GM18873 (cell line): ENCODE results near the gene INSL3.
"Not testable (repeated sequence)": the region's sequence is repeated elsewhere in the genome, so short reads cannot be mapped to it uniquely, and the experiment has no call there.

Source experiments
- ATAC-seq: cut with Tn5 transposase; IDR thresholded peaks from one replicate; pipeline ENCODE4 v1.9.1; 2021; ENCODE audit warnings: mild to moderate bottlenecking, moderate library complexity, moderate number of reproducible peaks; ENCODE audit not compliant: unreplicated experiment, low FRiP score

INSL3 gene

GRCh38 chr19:17790059-17790780, 31.1 kb downstream of the INSL3 start:
- no peak for ATAC-seq

- no peak for ATAC-seq
Observed at GRCh38 chr19:17788632-17789031, 32.7 kb downstream of the INSL3 start.

GRCh38 chr19:17787274-17787913, 33.9 kb downstream of the INSL3 start:
- no peak for ATAC-seq

- no peak for ATAC-seq
Observed at GRCh38 chr19:17784201-17785008, 36.9 kb downstream of the INSL3 start.

- not testable (repeated sequence) for ATAC-seq
Observed at GRCh38 chr19:17783721-17784120, 37.6 kb downstream of the INSL3 start.

GRCh38 chr19:17780781-17781180, 40.5 kb downstream of the INSL3 start:
- no peak for ATAC-seq

GRCh38 chr19:17778968-17779929, 42.1 kb downstream of the INSL3 start:
- ATAC-seq = no peak

GRCh38 chr19:17778251-17778967, 42.9 kb downstream of the INSL3 start:
- ATAC-seq = no peak

GRCh38 chr19:17777840-17778239, 43.5 kb downstream of the INSL3 start:
- ATAC-seq = not testable (repeated sequence)

- ATAC-seq = peak; percentile 64
Observed at GRCh38 chr19:17775991-17776803, 45.1 kb downstream of the INSL3 start.

- ATAC-seq = no peak
Observed at GRCh38 chr19:17775245-17775927, 45.9 kb downstream of the INSL3 start.

GRCh38 chr19:17772172-17772571, 49.1 kb downstream of the INSL3 start:
- no peak for ATAC-seq

- no peak for ATAC-seq
Observed at GRCh38 chr19:17770613-17771012, 50.7 kb downstream of the INSL3 start.

GRCh38 chr19:17767559-17767958, 53.8 kb downstream of the INSL3 start:
- no peak for ATAC-seq

- ATAC-seq = no peak
Observed at GRCh38 chr19:17766543-17767131, 54.7 kb downstream of the INSL3 start.
